Measurements from ENCODE around the gene PACRG.

GRCh38 chr6:162871966-162872365 lies 144.2 kb downstream of the PACRG start:
- no peak for TF ChIP-seq SMC3 (IDR thresholded peaks at IDR 0.05; ENCODE audit: low read depth, low read length)
- no peak for TF ChIP-seq CHD1 (IDR thresholded peaks at IDR 0.05; ENCODE audit: low read depth, low read length)
- no peak for TF ChIP-seq POLR2A (IDR thresholded peaks at IDR 0.05; ENCODE audit: low read depth, low read length)
- no peak for TF ChIP-seq CTCF (conservative IDR thresholded peaks at IDR 0.05; ENCODE audit: low read depth, low read length)
- TF ChIP-seq MAZ (IDR thresholded peaks at IDR 0.05; ENCODE audit: borderline replicate concordance, low read depth, low read length): no peak
- no peak for TF ChIP-seq ELK1 (IDR thresholded peaks at IDR 0.05; ENCODE audit: borderline replicate concordance, low read depth, low read length)
- no peak for TF ChIP-seq CEBPB (IDR thresholded peaks at IDR 0.05; ENCODE audit: low read depth, low read length)
- TF ChIP-seq RAD21 (IDR thresholded peaks at IDR 0.05; ENCODE audit: low read length): no peak
- no peak for TF ChIP-seq USF2 (IDR thresholded peaks at IDR 0.05; ENCODE audit: low read depth, low read length)
- no peak for TF ChIP-seq MXI1 (IDR thresholded peaks at IDR 0.05; ENCODE audit: borderline replicate concordance, low read depth, low read length)
- no peak for TF ChIP-seq FOS (IDR thresholded peaks at IDR 0.05; ENCODE audit: low read depth, low read length)
- no peak for TF ChIP-seq RFX5 (IDR thresholded peaks at IDR 0.05; ENCODE audit: low read depth, low read length)
